ENCODE data around the gene RASGRF2.

Gene RASGRF2

GRCh38 chr5:81154725-81155124 is 194.6 kb downstream of the RASGRF2 start:
- no peak for TF ChIP-seq CTCF (conservative IDR thresholded peaks at IDR 0.05; ENCODE audit: low read depth, low read length)
- DNase-seq (ENCODE audit: low read depth), result no peak
- no peak overlapping the region for H3K4me3 ChIP-seq (ENCODE audit: low read length)

GRCh38 chr5:81156732-81157131 is 196.6 kb downstream of the RASGRF2 start:
- no peak for TF ChIP-seq CTCF (conservative IDR thresholded peaks at IDR 0.05; ENCODE audit: low read depth, low read length)
- DNase-seq (ENCODE audit: low read depth), result no peak
- no peak overlapping the region for H3K4me3 ChIP-seq (ENCODE audit: low read length)

- TF ChIP-seq CTCF (conservative IDR thresholded peaks at IDR 0.05; ENCODE audit: low read depth, low read length), result no peak
- no peak for DNase-seq (ENCODE audit: low read depth)
- H3K4me3 ChIP-seq (ENCODE audit: low read length), result no peak overlapping the region
These were observed 200.9 kb downstream of the RASGRF2 start for GRCh38 chr5:81161012-81161601.

- no peak overlapping the region for H3K4me3 ChIP-seq (ENCODE audit: low read length)
- no peak for DNase-seq (ENCODE audit: low read depth)
- TF ChIP-seq CTCF (conservative IDR thresholded peaks at IDR 0.05; ENCODE audit: low read depth, low read length), result no peak
These were observed 202.3 kb downstream of the RASGRF2 start for GRCh38 chr5:81162501-81162900.

DNA sequence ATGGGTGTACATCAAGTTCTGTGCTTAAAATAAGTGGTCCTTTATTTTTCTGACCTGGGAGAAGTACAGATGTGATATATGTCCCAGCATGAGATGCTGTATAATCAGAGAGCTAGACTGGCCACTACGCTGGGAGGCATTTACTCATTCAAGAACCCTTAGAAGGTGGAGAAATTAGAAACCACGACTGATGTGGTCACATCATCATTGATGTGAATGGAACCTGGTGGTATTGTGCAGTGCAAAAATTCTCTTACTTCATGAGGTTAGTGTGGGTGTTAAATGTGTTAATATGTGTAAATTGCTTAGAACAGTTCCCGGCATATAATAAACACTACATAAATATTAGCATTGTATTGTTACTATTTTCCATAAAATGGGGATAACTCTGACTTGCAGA is 203.5 kb downstream of the RASGRF2 start:
- TF ChIP-seq CTCF (conservative IDR thresholded peaks at IDR 0.05; ENCODE audit: low read depth, low read length), result no peak
- no peak overlapping the region for H3K4me3 ChIP-seq (ENCODE audit: low read length)
- DNase-seq (ENCODE audit: low read depth), result no peak

GRCh38 chr5:81164476-81164875 is 204.3 kb downstream of the RASGRF2 start:
- TF ChIP-seq CTCF (conservative IDR thresholded peaks at IDR 0.05; ENCODE audit: low read depth, low read length), result no peak
- H3K4me3 ChIP-seq (ENCODE audit: low read length), result no peak overlapping the region
- no peak for DNase-seq (ENCODE audit: low read depth)

GRCh38 chr5:81164936-81165335 is 204.8 kb downstream of the RASGRF2 start:
- H3K4me3 ChIP-seq (ENCODE audit: low read length), result no peak overlapping the region
- TF ChIP-seq CTCF (conservative IDR thresholded peaks at IDR 0.05; ENCODE audit: low read depth, low read length), result no peak
- DNase-seq (ENCODE audit: low read depth), result no peak
